Measurements from ENCODE around the gene PAQR6. TPM values are rescaled to one million over a fixed set of nuclear protein-coding genes. Genes with fewer than 3 reads are reported as not detected.

Gene PAQR6
- total RNA-seq, 1 experiment from 2014 or later = 4.1 TPM

DNA sequence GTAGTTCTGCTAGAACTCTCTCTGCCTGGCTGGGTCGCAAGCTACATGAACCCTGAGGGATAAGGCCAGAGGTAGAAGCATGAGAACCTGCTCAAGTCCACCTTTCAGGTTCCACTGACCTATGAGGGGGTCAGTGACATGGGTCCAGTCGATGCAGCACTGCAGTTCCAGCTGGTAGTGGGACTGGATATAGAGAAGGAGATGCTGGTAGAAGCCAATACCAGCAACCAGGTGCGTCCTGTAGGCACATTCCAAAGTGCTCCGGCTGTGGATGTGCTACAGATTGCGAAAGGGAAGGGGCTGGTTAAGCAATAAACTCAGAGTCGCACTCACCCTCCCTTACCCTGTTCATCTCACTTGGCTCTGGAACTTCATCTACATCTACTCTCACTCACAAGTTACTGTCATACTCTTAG is 29.1 kb upstream of the PAQR6 start:
- no peak for DNase-seq (ENCODE audit: low spot score)
- Histone ChIP-seq H3K27ac (ENCODE audit: low read depth, low read length, poor library complexity, severe bottlenecking) (no peak overlapping the region), H3K9me3 (ENCODE audit: low read depth, low read length, poor library complexity, severe bottlenecking) (no peaks in the 10 kb centered on the region), H3K4me1 (ENCODE audit: insufficient read depth, low read length, poor library complexity, severe bottlenecking) (peaks cover 8% of the 10 kb centered on the region), H3K4me3 (ENCODE audit: low read depth, low read length, poor library complexity, severe bottlenecking) (no peak overlapping the region), H3K36me3 (ENCODE audit: insufficient read depth, low read length, poor library complexity, severe bottlenecking) (peaks cover 82% of the 10 kb centered on the region), H3K27me3 (replicated peaks; ENCODE audit: insufficient read depth, low read depth, low read length, poor library complexity) (no peaks in the 10 kb centered on the region)
- ChIA-PET CTCF (no interaction called here), POLR2A (ENCODE audit: low non-redundant PET) (no interaction called here)
- BruUV-seq (replicated peaks) = no TSS peak
- no peak for TF ChIP-seq EZH2 (IDR thresholded peaks at IDR 0.05; ENCODE audit: borderline replicate concordance, low read depth, low read length, poor library complexity, severe bottlenecking)
- TF ChIP-seq, protein P1, sequence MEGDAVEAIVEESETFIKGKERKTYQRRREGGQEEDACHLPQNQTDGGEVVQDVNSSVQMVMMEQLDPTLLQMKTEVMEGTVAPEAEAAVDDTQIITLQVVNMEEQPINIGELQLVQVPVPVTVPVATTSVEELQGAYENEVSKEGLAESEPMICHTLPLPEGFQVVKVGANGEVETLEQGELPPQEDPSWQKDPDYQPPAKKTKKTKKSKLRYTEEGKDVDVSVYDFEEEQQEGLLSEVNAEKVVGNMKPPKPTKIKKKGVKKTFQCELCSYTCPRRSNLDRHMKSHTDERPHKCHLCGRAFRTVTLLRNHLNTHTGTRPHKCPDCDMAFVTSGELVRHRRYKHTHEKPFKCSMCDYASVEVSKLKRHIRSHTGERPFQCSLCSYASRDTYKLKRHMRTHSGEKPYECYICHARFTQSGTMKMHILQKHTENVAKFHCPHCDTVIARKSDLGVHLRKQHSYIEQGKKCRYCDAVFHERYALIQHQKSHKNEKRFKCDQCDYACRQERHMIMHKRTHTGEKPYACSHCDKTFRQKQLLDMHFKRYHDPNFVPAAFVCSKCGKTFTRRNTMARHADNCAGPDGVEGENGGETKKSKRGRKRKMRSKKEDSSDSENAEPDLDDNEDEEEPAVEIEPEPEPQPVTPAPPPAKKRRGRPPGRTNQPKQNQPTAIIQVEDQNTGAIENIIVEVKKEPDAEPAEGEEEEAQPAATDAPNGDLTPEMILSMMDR (conservative IDR thresholded peaks at IDR 0.05; ENCODE audit: low read depth, low read length) = no peak
- intact Hi-C loops (cut with micrococcal nuclease; ENCODE audit: unreplicated experiment) = loop anchor here (10.0 kb wide), 1 partner anchor 58 kb away; the partner anchor contains the start of genes CCT3 and TSACC

DNA sequence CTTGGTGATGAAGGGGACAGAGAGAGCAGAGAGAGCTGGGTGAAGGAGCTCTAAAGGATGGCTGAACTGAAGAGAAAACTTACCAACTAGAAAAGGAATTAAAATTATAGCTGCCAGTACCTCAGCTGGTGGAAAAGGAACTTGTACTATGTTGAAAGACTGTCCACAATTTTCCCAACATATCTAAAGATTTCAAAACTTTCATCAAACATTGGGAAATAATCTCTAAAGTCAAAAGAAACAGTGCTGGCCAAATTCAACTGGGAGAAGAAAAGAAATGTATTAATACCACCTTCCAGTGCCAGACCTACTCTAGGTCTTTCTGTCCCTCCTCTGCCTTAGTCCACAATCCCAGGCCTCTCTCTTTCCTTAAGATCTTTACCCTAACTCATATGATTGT is 28.7 kb upstream of the PAQR6 start:
- peaks cover 8% of the 10 kb centered on the region for H3K4me1 ChIP-seq (ENCODE audit: insufficient read depth, low read length, poor library complexity, severe bottlenecking)
- TF ChIP-seq, protein P1 (conservative IDR thresholded peaks at IDR 0.05; ENCODE audit: low read depth, low read length) = no peak
- TF ChIP-seq EZH2 (IDR thresholded peaks at IDR 0.05; ENCODE audit: borderline replicate concordance, low read depth, low read length, poor library complexity, severe bottlenecking) = no peak
- ChIA-PET POLR2A (ENCODE audit: low non-redundant PET) (no interaction called here), CTCF (interaction anchor here (0.7 kb wide), 1 partner anchor 131 kb away, joined by 10 read pairs; no protein-coding TSS in a partner anchor)
- no TSS peak for BruUV-seq (replicated peaks)
- peaks cover 87% of the 10 kb centered on the region for H3K36me3 ChIP-seq (ENCODE audit: insufficient read depth, low read length, poor library complexity, severe bottlenecking)
- intact Hi-C loops (cut with micrococcal nuclease; ENCODE audit: unreplicated experiment) = loop anchor here (10.0 kb wide), 1 partner anchor 58 kb away; the partner anchor contains the start of genes CCT3 and TSACC
- no peak overlapping the region for H3K4me3 ChIP-seq (ENCODE audit: low read depth, low read length, poor library complexity, severe bottlenecking)
- no peak overlapping the region for H3K27ac ChIP-seq (ENCODE audit: low read depth, low read length, poor library complexity, severe bottlenecking)
- no peak for DNase-seq (ENCODE audit: low spot score)
- no peaks in the 10 kb centered on the region for H3K27me3 ChIP-seq (replicated peaks; ENCODE audit: insufficient read depth, low read depth, low read length, poor library complexity)
- no peaks in the 10 kb centered on the region for H3K9me3 ChIP-seq (ENCODE audit: low read depth, low read length, poor library complexity, severe bottlenecking)

DNA sequence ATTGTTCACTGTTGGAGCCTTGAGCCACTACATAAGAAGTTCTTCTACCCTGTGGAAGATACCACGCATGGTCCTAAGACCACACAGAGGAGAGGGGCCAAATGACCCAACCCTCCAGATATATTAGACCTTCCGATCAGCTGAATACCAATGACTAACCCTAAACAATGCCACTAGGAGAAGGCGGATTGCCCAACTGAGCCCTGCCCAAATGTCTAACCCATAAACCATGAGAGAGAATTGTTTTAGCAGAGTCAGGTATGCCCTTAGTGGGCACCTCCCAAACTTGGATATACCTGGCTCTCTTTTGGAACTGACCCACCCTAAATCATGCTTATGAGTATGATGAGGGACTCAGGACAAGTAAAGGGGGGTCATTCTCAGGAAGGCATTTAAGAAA is 22.5 kb upstream of the PAQR6 start:
- intact Hi-C loops (cut with micrococcal nuclease; ENCODE audit: unreplicated experiment) = loop anchor here (10.0 kb wide), 1 partner anchor 64 kb away; the partner anchor contains the start of genes CCT3 and TSACC
- POLR2A ChIA-PET (ENCODE audit: low non-redundant PET) = interaction anchor here (0.6 kb wide), 1 partner anchor 12 kb away, joined by 3 read pairs; the partner anchor contains the start of gene SMG5
- Histone ChIP-seq H3K9me3 (ENCODE audit: low read depth, low read length, poor library complexity, severe bottlenecking) (no peaks in the 10 kb centered on the region), H3K27me3 (replicated peaks; ENCODE audit: insufficient read depth, low read depth, low read length, poor library complexity) (no peaks in the 10 kb centered on the region), H3K4me1 (ENCODE audit: insufficient read depth, low read length, poor library complexity, severe bottlenecking) (no peaks in the 10 kb centered on the region), H3K36me3 (ENCODE audit: insufficient read depth, low read length, poor library complexity, severe bottlenecking) (peaks cover 91% of the 10 kb centered on the region), H3K4me3 (ENCODE audit: low read depth, low read length, poor library complexity, severe bottlenecking) (no peak overlapping the region), H3K27ac (ENCODE audit: low read depth, low read length, poor library complexity, severe bottlenecking) (no peak overlapping the region)
- no peak for DNase-seq (ENCODE audit: low spot score)
- BruUV-seq (replicated peaks) = no TSS peak
- no peak for TF ChIP-seq EZH2 (IDR thresholded peaks at IDR 0.05; ENCODE audit: borderline replicate concordance, low read depth, low read length, poor library complexity, severe bottlenecking)
- CTCF ChIA-PET = no interaction called here

DNA sequence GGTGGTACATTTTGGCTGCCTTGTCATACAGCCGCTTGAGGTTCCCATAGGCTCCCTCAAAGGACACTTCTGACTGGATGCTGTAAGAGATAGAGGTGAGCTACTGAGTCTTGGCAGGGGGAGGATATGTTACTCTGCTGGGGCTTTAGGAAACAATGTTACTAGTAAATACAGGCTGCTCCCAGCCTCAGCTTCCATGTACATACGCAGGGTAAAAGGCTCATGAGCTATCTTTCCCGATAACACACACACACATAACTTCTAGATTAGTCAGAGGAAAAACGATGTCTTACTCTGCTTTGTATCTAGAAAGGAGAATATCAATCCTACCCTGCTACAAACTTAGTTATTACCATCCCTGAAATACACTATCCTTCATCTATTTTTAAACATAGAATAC is 20.5 kb upstream of the PAQR6 start:
- H3K27me3 ChIP-seq (replicated peaks; ENCODE audit: insufficient read depth, low read depth, low read length, poor library complexity) = no peaks in the 10 kb centered on the region
- H3K4me1 ChIP-seq (ENCODE audit: insufficient read depth, low read length, poor library complexity, severe bottlenecking) = no peaks in the 10 kb centered on the region
- ChIA-PET POLR2A (ENCODE audit: low non-redundant PET) (interaction anchor here (0.6 kb wide), 1 partner anchor 33 kb away, joined by 3 read pairs; no protein-coding TSS in a partner anchor), CTCF (no interaction called here)
- peaks cover 90% of the 10 kb centered on the region for H3K36me3 ChIP-seq (ENCODE audit: insufficient read depth, low read length, poor library complexity, severe bottlenecking)
- no peak for DNase-seq (ENCODE audit: low spot score)
- TF ChIP-seq EZH2 (IDR thresholded peaks at IDR 0.05; ENCODE audit: borderline replicate concordance, low read depth, low read length, poor library complexity, severe bottlenecking) = no peak
- TF ChIP-seq, protein P1 (conservative IDR thresholded peaks at IDR 0.05; ENCODE audit: low read depth, low read length) = no peak
- BruUV-seq (replicated peaks) = no TSS peak
- no peak overlapping the region for H3K4me3 ChIP-seq (ENCODE audit: low read depth, low read length, poor library complexity, severe bottlenecking)
- H3K27ac ChIP-seq (ENCODE audit: low read depth, low read length, poor library complexity, severe bottlenecking) = no peak overlapping the region
- H3K9me3 ChIP-seq (ENCODE audit: low read depth, low read length, poor library complexity, severe bottlenecking) = no peaks in the 10 kb centered on the region
- intact Hi-C loops (cut with micrococcal nuclease; ENCODE audit: unreplicated experiment) = no loop called here

Data from A673 (cell line).